ENCODE measurements around the gene INPP5A. TPM values are rescaled to one million over a fixed set of nuclear protein-coding genes. Genes with fewer than 3 reads are reported as not detected.

Gene INPP5A
- total and polyA plus RNA-seq, 10 donors = 11.1 to 41.3 (median 30.8) TPM

- H3K9me3 ChIP-seq = no peaks in the 10 kb centered on the region
- TF ChIP-seq CTCF (IDR thresholded peaks at IDR 0.05 in 8 of 11, conservative IDR thresholded peaks at IDR 0.05 in 3 of 11) = no peak
- TF ChIP-seq POLR2A (IDR thresholded peaks at IDR 0.05) = no peak
- TF ChIP-seq POLR2AphosphoS5 (IDR thresholded peaks at IDR 0.05) = no peak
- no peak overlapping the region for H3K4me3 ChIP-seq
- peaks cover 0 to 39% (median 3%) of the 10 kb centered on the region in 6 donors for H3K36me3 ChIP-seq
- peaks cover 11 to 41% (median 18%) of the 10 kb centered on the region in 6 donors for H3K4me1 ChIP-seq
- 91 to 97% (median 96%) methylated on average over 21 to 25 of the region's 25 CpGs for WGBS, 5 donors
- no peak overlapping the region for H3K27ac ChIP-seq
- intact Hi-C loops (cut with DNase I; ENCODE audit: low total_unique reads) = no loop called here
- DNase-seq = peak; percentile 63
- no peaks in the 10 kb centered on the region for H3K27me3 ChIP-seq (replicated peaks in 1 of 7)
Observed at GRCh38 chr10:132607961-132608495, 70.4 kb downstream of the INPP5A start.

- DNase-seq = peak; percentile 62
Observed at GRCh38 chr10:132608511-132609195, 71.1 kb downstream of the INPP5A start.

GRCh38 chr10:132609211-132609610 is 71.6 kb downstream of the INPP5A start:
- Histone ChIP-seq H3K4me3 (no peak overlapping the region), H3K27ac (no peak overlapping the region), H3K36me3 (peaks cover 0 to 38% (median 5%) of the 10 kb centered on the region in 6 donors), H3K4me1 (peaks cover 11 to 41% (median 18%) of the 10 kb centered on the region in 6 donors), H3K27me3 (replicated peaks in 1 of 7) (no peaks in the 10 kb centered on the region), H3K9me3 (no peaks in the 10 kb centered on the region)
- WGBS, 5 donors = 93 to 98% (median 94%) methylated on average over 14 of the region's 14 CpGs
- intact Hi-C loops (cut with DNase I; ENCODE audit: low total_unique reads) = no loop called here
- DNase-seq = peak; percentile 44
- no peak for TF ChIP-seq POLR2A (IDR thresholded peaks at IDR 0.05)
- TF ChIP-seq CTCF (IDR thresholded peaks at IDR 0.05 in 8 of 11, conservative IDR thresholded peaks at IDR 0.05 in 3 of 11) = no peak
- no peak for TF ChIP-seq POLR2AphosphoS5 (IDR thresholded peaks at IDR 0.05)

More at GRCh38 chr10:132608511-132609195, 71.1 kb downstream of the INPP5A start:
- H3K9me3 ChIP-seq = no peaks in the 10 kb centered on the region
- intact Hi-C loops (cut with DNase I; ENCODE audit: low total_unique reads) = no loop called here
- no peak overlapping the region for H3K4me3 ChIP-seq
- H3K27me3 ChIP-seq (replicated peaks in 1 of 7) = no peaks in the 10 kb centered on the region
- 87 to 94% (median 89%) methylated on average over 18 of the region's 18 CpGs for WGBS, 5 donors
- H3K36me3 ChIP-seq = peaks cover 0 to 38% (median 3%) of the 10 kb centered on the region in 6 donors
- H3K4me1 ChIP-seq = peaks cover 11 to 41% (median 18%) of the 10 kb centered on the region in 6 donors
- TF ChIP-seq POLR2AphosphoS5 (IDR thresholded peaks at IDR 0.05) (no peak), CTCF (IDR thresholded peaks at IDR 0.05 in 8 of 11, conservative IDR thresholded peaks at IDR 0.05 in 3 of 11) (no peak), POLR2A (IDR thresholded peaks at IDR 0.05) (no peak)
- H3K27ac ChIP-seq = no peak overlapping the region

GRCh38 chr10:132610071-132610701 is 72.6 kb downstream of the INPP5A start:
- TF ChIP-seq POLR2AphosphoS5 (IDR thresholded peaks at IDR 0.05) (no peak), POLR2A (IDR thresholded peaks at IDR 0.05) (no peak)
- Histone ChIP-seq H3K27me3 (replicated peaks in 1 of 7) (no peaks in the 10 kb centered on the region), H3K4me1 (peaks cover 11 to 50% (median 23%) of the 10 kb centered on the region in 6 donors), H3K9me3 (no peaks in the 10 kb centered on the region), H3K4me3 (no peak overlapping the region), H3K36me3 (peaks cover 0 to 48% (median 7%) of the 10 kb centered on the region in 6 donors), H3K27ac (no peak overlapping the region)
- intact Hi-C loops (cut with DNase I; ENCODE audit: low total_unique reads) = no loop called here
- peak; percentile 48 for DNase-seq
- 87 to 93% (median 91%) methylated on average over 14 to 20 of the region's 20 CpGs for WGBS, 5 donors
